ENCODE measurements around the gene CCDC116.

- TF ChIP-seq, protein P1, sequence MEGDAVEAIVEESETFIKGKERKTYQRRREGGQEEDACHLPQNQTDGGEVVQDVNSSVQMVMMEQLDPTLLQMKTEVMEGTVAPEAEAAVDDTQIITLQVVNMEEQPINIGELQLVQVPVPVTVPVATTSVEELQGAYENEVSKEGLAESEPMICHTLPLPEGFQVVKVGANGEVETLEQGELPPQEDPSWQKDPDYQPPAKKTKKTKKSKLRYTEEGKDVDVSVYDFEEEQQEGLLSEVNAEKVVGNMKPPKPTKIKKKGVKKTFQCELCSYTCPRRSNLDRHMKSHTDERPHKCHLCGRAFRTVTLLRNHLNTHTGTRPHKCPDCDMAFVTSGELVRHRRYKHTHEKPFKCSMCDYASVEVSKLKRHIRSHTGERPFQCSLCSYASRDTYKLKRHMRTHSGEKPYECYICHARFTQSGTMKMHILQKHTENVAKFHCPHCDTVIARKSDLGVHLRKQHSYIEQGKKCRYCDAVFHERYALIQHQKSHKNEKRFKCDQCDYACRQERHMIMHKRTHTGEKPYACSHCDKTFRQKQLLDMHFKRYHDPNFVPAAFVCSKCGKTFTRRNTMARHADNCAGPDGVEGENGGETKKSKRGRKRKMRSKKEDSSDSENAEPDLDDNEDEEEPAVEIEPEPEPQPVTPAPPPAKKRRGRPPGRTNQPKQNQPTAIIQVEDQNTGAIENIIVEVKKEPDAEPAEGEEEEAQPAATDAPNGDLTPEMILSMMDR (IDR thresholded peaks at IDR 0.05; ENCODE audit: poor library complexity) = no peak
- TF ChIP-seq EZH2 (IDR thresholded peaks at IDR 0.05; ENCODE audit: borderline replicate concordance) = no peak
These were observed 50.0 kb downstream of the CCDC116 start for GRCh38 chr22:21682385-21683175.

Data from hepatocyte (in vitro differentiated cells).